ENCODE measurements around the gene SMIM35.

SMIM35 gene

GRCh38 chr11:118086913-118087768 lies at the start of gene SMIM35:
Gene SMIM35, minus strand, starts transcription at chr11:118086963. Its CDS starts 206 bp downstream, at chr11:118086757.
- CTCF ChIA-PET: no interaction called here
- POLR2A ChIA-PET: no interaction called here
- DNase-seq (ENCODE audit: extremely low spot score): no peak
- no peak for TF ChIP-seq TARDBP (IDR thresholded peaks at IDR 0.05)
- no peak for TF ChIP-seq CTBP1 (IDR thresholded peaks at IDR 0.05; ENCODE audit: borderline replicate concordance)
- no peak for TF ChIP-seq FOXA1 (IDR thresholded peaks at IDR 0.05)
- TF ChIP-seq NFRKB (IDR thresholded peaks at IDR 0.05): no peak
- TF ChIP-seq SP1 (IDR thresholded peaks at IDR 0.05): no peak
- no peak for TF ChIP-seq ELF4 (IDR thresholded peaks at IDR 0.05)
- TF ChIP-seq LEF1 (IDR thresholded peaks at IDR 0.05; ENCODE audit: borderline replicate concordance): no peak
- TF ChIP-seq PKNOX1 (IDR thresholded peaks at IDR 0.05): no peak
- TF ChIP-seq SUZ12 (IDR thresholded peaks at IDR 0.05): no peak

GRCh38 chr11:118136341-118136740 lies 49.6 kb upstream of the SMIM35 start:
- CTCF ChIA-PET: no interaction called here
- TF ChIP-seq TARDBP (IDR thresholded peaks at IDR 0.05) (no peak), ELF4 (IDR thresholded peaks at IDR 0.05) (no peak), FOXA1 (IDR thresholded peaks at IDR 0.05) (no peak), NFRKB (IDR thresholded peaks at IDR 0.05) (no peak), ARNT (IDR thresholded peaks at IDR 0.05) (no peak), ZNF384 (IDR thresholded peaks at IDR 0.05) (no peak), PKNOX1 (IDR thresholded peaks at IDR 0.05) (no peak), L3MBTL2 (conservative IDR thresholded peaks at IDR 0.05) (no peak), FOXM1 (IDR thresholded peaks at IDR 0.05; ENCODE audit: borderline replicate concordance) (no peak), BHLHE40 (IDR thresholded peaks at IDR 0.05; ENCODE audit: borderline replicate concordance) (no peak), SUZ12 (IDR thresholded peaks at IDR 0.05) (no peak), CTBP1 (IDR thresholded peaks at IDR 0.05; ENCODE audit: borderline replicate concordance) (no peak), FOXK2 (IDR thresholded peaks at IDR 0.05) (no peak), HDGF (IDR thresholded peaks at IDR 0.05; ENCODE audit: borderline replicate concordance) (no peak)
- POLR2A ChIA-PET: no interaction called here
- no peak for DNase-seq (ENCODE audit: extremely low spot score)

- no peak for DNase-seq (ENCODE audit: extremely low spot score)
- CTCF ChIA-PET: no interaction called here
- POLR2A ChIA-PET: no interaction called here
- TF ChIP-seq NFRKB (IDR thresholded peaks at IDR 0.05) (no peak), TARDBP (IDR thresholded peaks at IDR 0.05) (no peak), SP1 (IDR thresholded peaks at IDR 0.05) (no peak), ELF4 (IDR thresholded peaks at IDR 0.05) (no peak), PKNOX1 (IDR thresholded peaks at IDR 0.05) (no peak), FOXM1 (IDR thresholded peaks at IDR 0.05; ENCODE audit: borderline replicate concordance) (no peak), ARNT (IDR thresholded peaks at IDR 0.05) (no peak), L3MBTL2 (conservative IDR thresholded peaks at IDR 0.05) (no peak), FOXK2 (IDR thresholded peaks at IDR 0.05) (no peak), CTBP1 (IDR thresholded peaks at IDR 0.05; ENCODE audit: borderline replicate concordance) (no peak), ZNF384 (IDR thresholded peaks at IDR 0.05) (no peak), SUZ12 (IDR thresholded peaks at IDR 0.05) (no peak), BHLHE40 (IDR thresholded peaks at IDR 0.05; ENCODE audit: borderline replicate concordance) (no peak), LEF1 (IDR thresholded peaks at IDR 0.05; ENCODE audit: borderline replicate concordance) (no peak)
Observed at GRCh38 chr11:118135796-118136165, 49.0 kb upstream of the SMIM35 start.

GRCh38 chr11:118135051-118135795 lies 48.5 kb upstream of the SMIM35 start:
- CTCF ChIA-PET: no interaction called here
- POLR2A ChIA-PET: no interaction called here
- no peak for DNase-seq (ENCODE audit: extremely low spot score)
- TF ChIP-seq HDGF (IDR thresholded peaks at IDR 0.05; ENCODE audit: borderline replicate concordance) (no peak), L3MBTL2 (conservative IDR thresholded peaks at IDR 0.05) (no peak), FOXA1 (IDR thresholded peaks at IDR 0.05) (no peak), FOXM1 (IDR thresholded peaks at IDR 0.05; ENCODE audit: borderline replicate concordance) (no peak), BHLHE40 (IDR thresholded peaks at IDR 0.05; ENCODE audit: borderline replicate concordance) (no peak), ARNT (IDR thresholded peaks at IDR 0.05) (no peak), LEF1 (IDR thresholded peaks at IDR 0.05; ENCODE audit: borderline replicate concordance) (no peak), NFRKB (IDR thresholded peaks at IDR 0.05) (no peak), PKNOX1 (IDR thresholded peaks at IDR 0.05) (no peak), TARDBP (IDR thresholded peaks at IDR 0.05) (no peak), SUZ12 (IDR thresholded peaks at IDR 0.05) (no peak), FOXK2 (IDR thresholded peaks at IDR 0.05) (no peak), ELF4 (IDR thresholded peaks at IDR 0.05) (no peak), CTBP1 (IDR thresholded peaks at IDR 0.05; ENCODE audit: borderline replicate concordance) (no peak), SP1 (IDR thresholded peaks at IDR 0.05) (no peak), ZNF384 (IDR thresholded peaks at IDR 0.05) (no peak)

- CTCF ChIA-PET: no interaction called here
- TF ChIP-seq ZNF384 (IDR thresholded peaks at IDR 0.05) (no peak), TARDBP (IDR thresholded peaks at IDR 0.05) (no peak), ARNT (IDR thresholded peaks at IDR 0.05) (no peak), FOXA1 (IDR thresholded peaks at IDR 0.05) (no peak), PKNOX1 (IDR thresholded peaks at IDR 0.05) (no peak), SUZ12 (IDR thresholded peaks at IDR 0.05) (no peak), FOXM1 (IDR thresholded peaks at IDR 0.05; ENCODE audit: borderline replicate concordance) (no peak), SP1 (IDR thresholded peaks at IDR 0.05) (no peak), HDGF (IDR thresholded peaks at IDR 0.05; ENCODE audit: borderline replicate concordance) (no peak), BHLHE40 (IDR thresholded peaks at IDR 0.05; ENCODE audit: borderline replicate concordance) (no peak), ELF4 (IDR thresholded peaks at IDR 0.05) (no peak), NFRKB (IDR thresholded peaks at IDR 0.05) (no peak), LEF1 (IDR thresholded peaks at IDR 0.05; ENCODE audit: borderline replicate concordance) (no peak), CTBP1 (IDR thresholded peaks at IDR 0.05; ENCODE audit: borderline replicate concordance) (no peak), FOXK2 (IDR thresholded peaks at IDR 0.05) (no peak), L3MBTL2 (conservative IDR thresholded peaks at IDR 0.05) (no peak)
- POLR2A ChIA-PET: no interaction called here
- no peak for DNase-seq (ENCODE audit: extremely low spot score)
Observed at GRCh38 chr11:118133816-118134215, 47.1 kb upstream of the SMIM35 start.
